Renal cortical epithelial cell (primary cell): ENCODE measurements around the gene ACTG1. TPM values are rescaled to one million over a fixed set of nuclear protein-coding genes. Genes with fewer than 3 reads are reported as not detected.

Source experiments
- DNase-seq: peaks from one replicate; pipeline ENCODE4 v3.0.0-alpha.2; 2011; ENCODE audit warnings: low read depth
- total RNA-seq: library from RNA; depleted of rRNA; stranded (reverse); fragments of >200 nt; gene quantifications from 2 replicates; pipeline ENCODE4 v1.2.3, GENCODE V29; 2014

The ACTG1 gene
- total RNA-seq: 4,821 and 6,713 TPM in 2 replicates

- peak; percentile 69 for DNase-seq
These were observed at the start of gene ACTG1 for GRCh38 chr17:81512562-81513371. TSS of gene ACTG1 (minus strand) at chr17:81512799. CDS start at chr17:81512354, 445 bp downstream.

GRCh38 chr17:81561494-81561885, 48.9 kb upstream of the ACTG1 start:
- DNase-seq: no peak

- DNase-seq: no peak
These were observed 46.6 kb upstream of the ACTG1 start for GRCh38 chr17:81558941-81559806.

DNA sequence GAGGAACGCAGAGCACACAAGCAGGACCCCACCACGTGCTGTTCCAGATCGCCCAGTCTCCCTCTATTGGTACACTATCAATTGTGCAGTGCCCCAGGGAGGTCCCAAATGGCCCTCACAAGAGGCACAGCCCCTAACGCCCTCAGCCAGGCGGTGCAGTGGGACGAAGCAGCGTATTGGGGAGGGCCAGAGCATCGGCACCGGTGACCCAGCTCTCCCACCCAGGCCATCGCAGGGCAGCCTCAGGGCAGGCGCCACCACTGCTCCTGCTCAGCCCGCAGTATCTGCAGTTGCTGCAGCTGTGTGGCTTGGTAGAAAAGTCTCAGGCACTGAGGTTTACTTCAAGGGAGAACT, 45.5 kb upstream of the ACTG1 start:
- no peak for DNase-seq

DNA sequence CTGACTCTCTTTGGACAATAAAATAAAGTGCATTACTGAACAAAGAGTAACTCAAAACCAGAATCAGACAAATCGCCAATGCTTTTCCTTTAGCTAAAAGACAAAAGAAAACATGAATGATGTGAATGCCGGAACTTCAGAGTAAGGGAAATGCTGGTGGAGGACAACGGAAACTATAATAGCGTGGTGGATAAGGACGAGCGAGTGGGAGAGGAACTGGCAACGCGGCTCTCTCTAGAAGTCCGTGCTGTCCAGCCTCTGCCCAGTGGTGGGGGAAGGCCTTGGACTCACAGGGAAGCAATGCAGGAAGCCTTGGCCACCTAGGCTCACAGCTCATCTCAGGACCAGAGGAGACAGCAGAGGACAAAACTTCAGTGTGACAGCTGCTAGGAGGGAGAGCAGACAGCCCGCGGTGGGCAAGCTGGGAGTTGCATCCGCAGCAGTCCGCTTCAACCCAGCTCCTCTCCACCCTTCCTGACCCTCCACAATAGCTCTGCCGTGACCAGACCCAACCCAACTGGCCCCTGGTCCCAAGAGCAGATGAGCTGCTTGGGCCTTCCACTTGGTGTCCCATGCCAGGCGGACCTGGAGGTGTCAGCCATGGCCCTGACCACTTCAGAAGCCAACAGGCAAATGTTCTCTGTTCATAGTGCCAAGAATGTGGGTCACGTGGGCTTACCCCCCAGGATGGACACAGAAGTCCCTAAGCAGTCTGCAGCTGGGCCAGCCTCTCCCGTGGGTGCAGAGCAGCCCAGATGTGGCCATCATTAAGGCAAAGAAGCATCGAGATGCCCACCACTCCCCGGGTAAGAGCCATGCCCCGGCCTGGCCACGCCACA, 44.9 kb upstream of the ACTG1 start:
- DNase-seq: no peak

GRCh38 chr17:81556863-81557262, 44.3 kb upstream of the ACTG1 start:
- no peak for DNase-seq

DNA sequence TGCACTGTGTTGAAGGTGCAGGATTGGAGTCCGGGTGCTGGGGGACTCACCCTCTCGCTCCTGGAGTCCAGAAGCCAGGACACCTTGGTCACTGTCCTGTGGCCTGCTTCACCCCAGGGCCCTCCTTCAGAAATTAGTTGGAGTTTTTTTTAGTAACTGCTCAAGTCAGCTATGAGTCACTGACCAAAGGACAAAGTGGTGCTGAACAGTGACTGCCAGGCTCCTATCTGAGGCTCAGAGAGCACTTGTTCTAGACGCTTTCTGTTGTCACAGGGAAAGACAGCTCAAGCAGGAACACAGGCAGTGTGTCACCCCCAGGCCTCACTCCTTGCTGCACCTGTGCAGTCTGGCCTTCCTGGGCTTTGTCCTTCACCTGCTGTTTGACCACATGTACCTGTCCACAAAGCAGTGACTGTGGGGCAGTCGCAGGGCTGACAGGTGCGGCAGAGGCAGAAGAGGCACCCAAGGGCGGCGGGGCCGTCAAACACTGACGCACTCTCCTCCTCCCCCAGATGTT, 43.6 kb upstream of the ACTG1 start:
- peak; percentile 69 for DNase-seq

DNA sequence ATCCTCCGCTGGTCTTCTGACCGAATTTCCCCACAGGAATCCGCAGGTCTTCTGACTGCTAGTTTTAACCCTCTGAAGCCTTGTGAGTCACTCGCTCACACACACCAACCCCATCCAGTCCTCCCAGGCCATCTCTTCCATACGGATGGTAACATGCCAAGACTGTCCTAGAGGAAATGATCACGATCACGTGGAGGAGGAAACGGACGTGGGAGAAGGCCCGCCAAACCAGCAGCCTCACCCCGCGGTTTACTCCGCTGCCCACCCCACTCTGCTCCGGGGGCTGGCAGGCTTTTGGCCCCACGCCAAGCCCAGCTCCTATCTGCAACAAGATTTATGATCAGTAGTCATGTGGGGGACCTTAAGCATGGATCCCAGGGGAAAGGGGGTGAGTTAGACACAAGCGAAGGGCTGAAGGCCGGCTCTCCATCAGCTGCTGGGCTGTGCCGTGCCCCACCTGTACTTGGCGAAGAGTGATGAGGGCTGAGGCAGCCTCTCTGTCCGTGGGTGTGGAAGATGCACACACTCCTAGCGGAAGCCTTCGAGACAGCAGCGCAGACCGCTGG, 41.1 kb upstream of the ACTG1 start:
- DNase-seq: peak; percentile 94

DNA sequence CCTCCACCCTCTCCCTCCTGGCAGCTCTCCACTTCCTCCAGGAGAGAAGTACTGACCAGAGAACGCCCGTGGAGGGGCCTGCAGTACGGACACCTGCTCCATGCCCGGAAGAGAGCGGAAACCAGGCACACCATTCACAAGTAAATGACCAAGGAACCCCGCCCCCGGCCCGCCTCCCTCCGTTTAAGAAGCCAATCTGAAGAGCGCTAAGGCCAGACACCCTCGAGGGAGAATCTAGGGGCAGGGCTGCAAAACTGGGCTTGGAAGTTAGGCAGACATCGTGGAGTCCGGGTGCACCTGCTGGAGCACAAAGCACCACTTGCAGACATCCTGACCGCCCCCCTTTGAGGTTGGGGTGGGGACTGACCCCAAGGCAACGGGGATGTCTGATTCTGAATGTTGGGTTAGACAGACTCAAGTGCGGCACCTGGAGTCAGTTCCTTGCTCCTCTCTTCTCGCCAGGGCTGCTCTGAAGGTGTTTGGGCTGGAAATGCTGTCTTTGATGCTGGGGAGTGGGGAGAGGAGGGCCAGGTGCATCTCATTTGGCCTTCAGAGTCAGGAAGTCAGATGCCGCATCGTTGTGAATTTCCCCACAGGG, 40.5 kb upstream of the ACTG1 start:
- DNase-seq: peak; percentile 72

- peak; percentile 36 for DNase-seq
These were observed 39.8 kb upstream of the ACTG1 start, which contains the start of gene FAAP100 for GRCh38 chr17:81552244-81553017. TSS of gene FAAP100 (minus strand) at chr17:81552353. CDS start at chr17:81552330, 23 bp downstream.

DNA sequence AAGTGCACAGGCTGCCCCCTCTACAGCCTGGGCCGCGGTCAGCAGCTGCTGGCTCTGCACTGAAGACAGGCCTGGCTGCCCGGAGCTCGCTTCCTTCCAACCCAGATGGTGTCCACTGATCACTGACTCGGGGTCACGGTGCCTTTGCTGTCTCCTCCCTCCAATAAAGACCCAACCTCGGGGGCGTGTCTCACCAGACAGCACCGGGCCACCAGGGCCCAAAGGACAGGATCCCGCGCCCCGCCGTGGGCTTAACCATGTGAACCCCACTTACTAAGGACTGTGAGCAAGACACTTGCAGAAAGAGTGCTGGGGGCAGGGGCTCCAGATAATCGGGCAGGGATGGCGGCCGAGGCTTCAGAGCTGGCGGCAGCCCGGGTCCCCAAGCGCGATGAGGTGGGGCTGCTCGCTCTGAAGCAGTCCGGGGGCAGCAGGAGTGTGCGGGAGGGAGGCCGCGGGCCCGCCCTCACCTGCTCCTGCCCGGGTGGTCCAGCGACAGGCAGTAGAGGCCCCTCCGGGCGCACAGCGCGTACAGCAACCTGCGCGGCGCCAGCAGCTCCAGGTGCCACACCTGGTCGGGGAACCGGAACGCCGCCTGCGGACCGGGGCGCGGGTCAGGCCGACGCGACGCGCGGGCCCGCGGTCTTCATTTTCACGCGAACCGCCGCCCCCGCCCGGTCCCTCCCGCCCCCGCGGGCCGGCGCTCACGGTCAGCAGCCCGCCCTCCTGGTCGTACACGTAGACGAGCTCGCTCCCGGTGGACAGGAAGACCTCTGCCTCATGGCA, 39.1 kb upstream of the ACTG1 start:
- no peak for DNase-seq

GRCh38 chr17:81550830-81551457, 38.3 kb upstream of the ACTG1 start:
- DNase-seq: no peak

- no peak for DNase-seq
These were observed 37.7 kb upstream of the ACTG1 start for GRCh38 chr17:81550285-81550684.

GRCh38 chr17:81549826-81550225, 37.2 kb upstream of the ACTG1 start:
- no peak for DNase-seq

DNA sequence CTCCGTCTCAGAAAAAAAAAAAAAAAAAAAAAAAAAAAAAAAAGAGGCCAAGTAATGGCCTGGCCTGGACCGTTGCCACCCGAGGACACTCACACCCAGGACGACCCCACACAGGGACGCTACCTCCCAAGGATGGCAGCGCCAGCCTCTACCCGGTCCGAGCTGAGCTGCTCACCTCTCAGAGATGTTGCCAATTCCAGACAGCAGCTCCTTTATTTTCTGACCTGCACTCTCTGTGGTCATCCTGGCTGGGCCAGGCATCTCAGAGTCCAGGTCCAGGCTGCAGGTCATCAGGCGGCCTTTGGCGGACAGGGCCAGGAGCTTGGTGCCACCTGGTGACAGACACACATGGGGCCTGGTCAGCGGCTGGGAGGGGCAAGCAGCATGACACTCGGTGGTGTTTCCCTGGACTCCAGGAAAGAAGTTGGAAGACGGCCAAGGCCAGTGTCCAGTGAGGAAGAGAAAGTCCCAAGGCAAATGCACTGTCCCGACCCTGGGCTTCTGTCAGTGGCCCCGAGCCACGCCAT, 36.5 kb upstream of the ACTG1 start:
- DNase-seq: no peak

DNA sequence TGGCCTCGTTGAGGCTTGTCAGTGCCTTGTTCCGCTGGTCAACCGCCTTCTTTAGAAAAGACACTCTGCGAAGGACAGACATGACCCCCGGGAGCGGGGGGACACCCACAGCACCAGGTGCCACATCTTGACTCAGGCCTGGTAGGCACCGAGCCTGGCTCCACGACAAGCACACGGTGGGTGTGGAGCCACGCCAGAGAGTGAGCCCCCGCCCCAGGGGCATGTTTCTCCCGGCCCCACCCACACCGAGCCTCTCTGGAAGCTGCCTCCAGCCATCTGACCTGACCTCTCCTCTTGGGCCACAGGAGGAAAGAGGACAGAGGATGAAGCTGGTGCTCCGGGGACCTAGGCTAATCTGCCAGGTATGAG, 35.0 kb upstream of the ACTG1 start:
- no peak for DNase-seq

DNA sequence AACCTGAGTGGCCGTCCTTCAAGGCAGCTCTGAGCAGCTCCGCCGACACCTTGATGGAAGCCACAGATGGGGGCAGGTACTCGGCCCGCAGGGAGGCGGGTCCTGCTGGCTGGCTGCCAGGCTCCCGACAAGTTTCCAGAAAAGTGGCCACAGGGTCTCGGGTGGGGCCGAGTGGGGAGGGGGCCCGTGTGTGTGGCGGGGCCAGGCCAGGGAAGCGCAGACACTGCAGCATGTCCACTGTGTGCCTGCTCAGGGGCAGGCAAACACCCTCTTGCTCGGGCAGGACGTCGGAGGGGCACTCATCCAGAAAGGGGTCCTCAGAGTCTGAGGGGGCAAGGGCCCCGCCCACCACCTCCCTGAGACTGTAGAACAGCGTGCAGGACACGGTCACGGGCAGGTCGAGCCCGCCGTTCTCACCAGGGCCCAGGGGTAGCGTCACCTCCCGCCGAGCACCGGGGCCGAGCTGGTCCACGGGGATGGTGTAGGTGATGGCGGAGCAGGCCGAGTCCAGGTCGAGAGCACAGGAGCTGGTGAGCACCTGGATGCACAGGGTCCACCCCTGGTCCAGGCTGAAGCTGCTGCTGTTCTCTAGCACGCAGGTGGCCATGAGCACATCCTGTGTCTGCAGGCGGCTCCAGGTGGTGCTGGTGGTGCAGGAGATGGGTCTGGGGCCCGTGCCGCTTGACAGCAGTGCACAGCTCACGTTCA, 34.5 kb upstream of the ACTG1 start:
- no peak for DNase-seq
